Effector memory CD4-positive, alpha-beta T cell (primary cell): ENCODE data around the gene PCSK5.
"Not testable (repeated sequence)": the region's sequence is repeated elsewhere in the genome, so short reads cannot be mapped to it uniquely, and the experiment has no call there.

Experiments used
- DNase-seq, 3 donors: peaks; one replicate each; pipeline ENCODE4 v3.0.0-alpha.2; 2020
- H3K27ac ChIP-seq: 2 replicates; pipeline ENCODE4 v1.7.0; 2013; ENCODE audit warnings: mild to moderate bottlenecking, low read length, moderate library complexity; ENCODE audit not compliant: insufficient read depth, poor library complexity, severe bottlenecking
- H3K27me3 ChIP-seq: replicated peaks from 2 replicates; pipeline ENCODE4 v1.7.0; 2013; ENCODE audit warnings: mild to moderate bottlenecking, low read length; ENCODE audit not compliant: insufficient read depth, control insufficient read depth, poor library complexity, severe bottlenecking
- H3K36me3 ChIP-seq: 2 replicates; pipeline ENCODE4 v1.7.0; 2013; ENCODE audit warnings: mild to moderate bottlenecking, low read length, moderate library complexity; ENCODE audit not compliant: control insufficient read depth, insufficient read depth
- H3K4me1 ChIP-seq: 2 replicates; pipeline ENCODE4 v1.7.0; 2013; ENCODE audit warnings: low read length, mild to moderate bottlenecking; ENCODE audit not compliant: control insufficient read depth, insufficient read depth, poor library complexity, severe bottlenecking
- H3K4me3 ChIP-seq: 2 replicates; pipeline ENCODE4 v1.7.0; 2013; ENCODE audit warnings: low read length, low read depth, mild to moderate bottlenecking; ENCODE audit not compliant: insufficient read depth, poor library complexity, severe bottlenecking
- H3K9me3 ChIP-seq: 2 replicates; pipeline ENCODE4 v1.7.0; 2013; ENCODE audit warnings: mild to moderate bottlenecking, low read length, moderate library complexity; ENCODE audit not compliant: control insufficient read depth

PCSK5 gene

DNA sequence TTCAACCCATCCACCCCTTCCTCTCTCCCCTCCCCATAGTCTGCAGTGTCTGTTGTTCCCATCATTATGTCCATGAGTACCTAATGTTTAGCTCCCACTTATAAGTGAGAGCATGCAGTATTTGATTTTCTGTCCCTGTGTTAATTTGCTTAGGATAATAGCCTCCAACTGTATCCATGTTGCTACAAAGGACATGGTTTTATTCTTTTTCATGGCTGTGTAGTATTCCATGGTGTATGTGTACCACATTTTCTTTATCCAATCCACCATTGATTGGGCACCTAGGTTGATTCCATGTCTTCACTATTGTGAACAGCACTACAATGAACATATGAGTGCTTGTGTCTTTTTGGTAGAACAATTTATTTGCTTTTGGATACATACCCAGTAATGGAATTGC lies 187.1 kb downstream of the PCSK5 start:
- Histone ChIP-seq H3K27ac (no peak overlapping the region), H3K27me3 (no peaks in the 10 kb centered on the region), H3K36me3 (peaks cover 6% of the 10 kb centered on the region), H3K4me3 (no peak overlapping the region), H3K4me1 (no peaks in the 10 kb centered on the region), H3K9me3 (no peaks in the 10 kb centered on the region)
- no peak for DNase-seq

GRCh38 chr9:76081281-76081680 lies 190.8 kb downstream of the PCSK5 start:
- H3K27ac ChIP-seq, H3K4me1 ChIP-seq, H3K9me3 ChIP-seq, H3K4me3 ChIP-seq, H3K27me3 ChIP-seq, DNase-seq, H3K36me3 ChIP-seq: not testable (repeated sequence)

GRCh38 chr9:76082057-76082456 lies 191.6 kb downstream of the PCSK5 start:
- no peaks in the 10 kb centered on the region for H3K4me1 ChIP-seq

DNA sequence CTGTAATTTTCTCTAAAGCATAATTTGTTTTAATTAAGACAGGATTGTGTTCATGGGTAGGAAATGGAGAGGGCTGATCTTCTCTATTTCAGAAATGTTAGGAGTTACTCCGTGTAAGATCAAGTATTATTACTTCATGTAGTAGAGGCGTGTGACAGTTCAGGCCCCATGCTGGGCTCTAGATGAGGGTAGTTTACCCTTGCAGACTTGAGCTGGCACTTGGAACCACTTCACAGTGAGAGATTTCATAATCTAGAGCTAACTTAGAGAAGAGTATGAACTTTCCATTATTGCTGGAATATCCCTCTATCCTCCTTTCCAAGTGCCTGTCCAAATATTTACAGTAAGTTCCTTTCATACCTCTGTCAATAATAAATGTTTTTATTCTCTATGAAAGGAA lies 195.1 kb downstream of the PCSK5 start:
- H3K4me3 ChIP-seq = no peak overlapping the region
- H3K4me1 ChIP-seq = no peaks in the 10 kb centered on the region
- H3K27me3 ChIP-seq = no peaks in the 10 kb centered on the region
- no peaks in the 10 kb centered on the region for H3K9me3 ChIP-seq
- no peak overlapping the region for H3K27ac ChIP-seq
- DNase-seq = no peak
- H3K36me3 ChIP-seq = no peaks in the 10 kb centered on the region

More at GRCh38 chr9:76082057-76082456, 191.6 kb downstream of the PCSK5 start:
- DNase-seq = no peak
- no peaks in the 10 kb centered on the region for H3K27me3 ChIP-seq
- H3K36me3 ChIP-seq = no peaks in the 10 kb centered on the region
- H3K27ac ChIP-seq = no peak overlapping the region
- H3K9me3 ChIP-seq = no peaks in the 10 kb centered on the region
- H3K4me3 ChIP-seq = no peak overlapping the region

DNA sequence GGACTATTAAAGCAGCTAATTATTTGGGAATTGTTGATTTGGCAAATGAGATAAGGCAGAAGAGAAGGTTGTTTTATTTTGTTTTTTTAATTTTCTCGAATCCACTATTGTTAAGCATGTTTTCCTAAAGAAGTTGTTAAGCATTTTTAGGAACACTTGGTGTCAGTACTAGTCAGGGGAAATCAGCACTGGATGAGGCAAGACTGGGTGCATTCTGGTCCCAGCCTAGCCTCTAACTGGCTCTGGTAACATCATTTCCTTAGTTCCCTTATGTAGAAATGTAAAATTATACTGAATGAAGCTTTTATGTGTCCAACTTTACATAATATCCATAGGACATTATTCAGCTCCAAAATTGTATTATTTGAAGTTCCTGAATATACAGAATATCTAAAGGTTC lies 196.1 kb downstream of the PCSK5 start:
- Histone ChIP-seq H3K27ac (no peak overlapping the region), H3K4me1 (no peaks in the 10 kb centered on the region), H3K27me3 (no peaks in the 10 kb centered on the region), H3K9me3 (no peaks in the 10 kb centered on the region), H3K4me3 (no peak overlapping the region), H3K36me3 (no peaks in the 10 kb centered on the region)
- no peak for DNase-seq

- H3K27ac ChIP-seq = no peak overlapping the region
- H3K9me3 ChIP-seq = no peaks in the 10 kb centered on the region
- DNase-seq = no peak
- no peaks in the 10 kb centered on the region for H3K27me3 ChIP-seq
- no peak overlapping the region for H3K4me3 ChIP-seq
- H3K4me1 ChIP-seq = no peaks in the 10 kb centered on the region
- H3K36me3 ChIP-seq = no peaks in the 10 kb centered on the region
These were observed 197.5 kb downstream of the PCSK5 start for GRCh38 chr9:76087976-76088375.

DNA sequence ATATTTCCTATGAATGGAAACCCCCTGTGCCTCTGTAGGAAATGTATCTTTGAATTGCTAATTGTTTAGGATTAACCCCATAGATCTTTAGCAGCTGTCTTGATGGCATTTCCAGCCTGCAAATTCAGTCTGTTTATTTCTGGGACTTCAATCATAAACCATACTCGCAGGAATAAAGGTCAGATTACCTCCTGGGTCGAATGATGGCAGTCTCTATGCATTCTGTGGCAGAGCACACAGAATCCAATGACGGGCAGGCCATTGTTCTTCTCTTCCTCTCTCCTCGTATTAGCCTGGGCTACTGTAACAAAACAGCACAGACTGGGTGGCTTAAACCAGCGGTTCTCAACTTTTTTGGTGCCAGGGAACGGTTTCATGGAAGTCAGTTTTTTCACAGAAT lies 199.9 kb downstream of the PCSK5 start:
- Histone ChIP-seq H3K36me3 (no peaks in the 10 kb centered on the region), H3K4me1 (no peaks in the 10 kb centered on the region), H3K27me3 (no peaks in the 10 kb centered on the region), H3K27ac (no peak overlapping the region), H3K9me3 (no peaks in the 10 kb centered on the region), H3K4me3 (no peak overlapping the region)
- DNase-seq = no peak

GRCh38 chr9:76090909-76091308 lies 200.4 kb downstream of the PCSK5 start:
- Histone ChIP-seq H3K9me3 (no peaks in the 10 kb centered on the region), H3K4me1 (no peaks in the 10 kb centered on the region), H3K4me3 (no peak overlapping the region), H3K27me3 (no peaks in the 10 kb centered on the region), H3K27ac (no peak overlapping the region), H3K36me3 (no peaks in the 10 kb centered on the region)
- DNase-seq = no peak

DNA sequence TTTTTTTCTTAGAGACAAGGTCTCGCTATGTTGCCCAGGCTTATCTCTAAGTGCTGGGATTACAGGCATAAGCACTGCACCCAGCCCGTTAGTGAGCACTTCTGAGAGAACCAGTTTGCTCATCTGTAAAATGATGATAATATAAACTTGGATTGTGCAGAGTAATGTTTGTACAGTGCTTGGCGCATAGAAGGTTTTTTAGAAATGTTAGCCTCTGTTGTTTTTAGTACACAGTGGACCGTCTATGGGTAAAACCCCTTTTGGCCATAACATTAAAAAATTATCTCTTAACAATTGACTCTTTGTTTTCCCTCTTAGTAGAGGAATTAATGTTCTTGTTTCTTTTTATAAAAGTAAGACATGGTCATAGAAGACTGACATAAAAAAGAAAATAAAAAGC lies 202.1 kb downstream of the PCSK5 start:
- Histone ChIP-seq H3K27me3 (no peaks in the 10 kb centered on the region), H3K9me3 (no peaks in the 10 kb centered on the region), H3K4me1 (no peaks in the 10 kb centered on the region), H3K27ac (no peak overlapping the region), H3K36me3 (no peaks in the 10 kb centered on the region), H3K4me3 (no peak overlapping the region)
- DNase-seq = no peak

DNA sequence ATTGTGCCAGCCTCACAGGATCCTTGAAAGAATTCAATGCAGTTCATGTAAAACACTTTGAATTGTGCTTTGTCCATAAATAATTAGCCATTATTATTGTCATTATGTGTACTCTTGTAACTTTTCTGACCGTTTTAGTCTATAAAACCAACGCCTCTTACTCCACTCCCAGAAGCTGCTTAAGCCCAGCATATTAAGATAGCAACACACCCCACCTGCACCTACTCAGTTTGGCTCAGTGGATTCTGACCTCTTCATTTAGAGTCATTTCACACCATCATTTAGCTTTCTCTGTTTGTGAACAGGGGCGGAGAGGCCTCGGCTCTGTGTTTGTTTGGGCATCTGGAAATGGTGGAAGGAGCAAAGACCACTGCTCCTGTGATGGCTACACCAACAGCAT lies 205.1 kb downstream of the PCSK5 start:
- no peak for DNase-seq
- Histone ChIP-seq H3K4me1 (no peaks in the 10 kb centered on the region), H3K36me3 (no peaks in the 10 kb centered on the region), H3K27ac (no peak overlapping the region), H3K4me3 (no peak overlapping the region), H3K27me3 (no peaks in the 10 kb centered on the region), H3K9me3 (no peaks in the 10 kb centered on the region)

- Histone ChIP-seq H3K36me3 (no peaks in the 10 kb centered on the region), H3K9me3 (no peaks in the 10 kb centered on the region), H3K4me1 (no peaks in the 10 kb centered on the region), H3K27me3 (no peaks in the 10 kb centered on the region), H3K27ac (no peak overlapping the region), H3K4me3 (no peak overlapping the region)
- DNase-seq = no peak
These were observed 209.0 kb downstream of the PCSK5 start for GRCh38 chr9:76099516-76099915.
